Hematopoietic multipotent progenitor cell treated with erythropoietin and hydrocortisone succinate and interleukin-3 and kit ligand, for 17 days (in vitro differentiated cells): ENCODE measurements around the gene ARHGAP27.
"Not testable (repeated sequence)": the region's sequence is repeated elsewhere in the genome, so short reads cannot be mapped to it uniquely, and the experiment has no call there.

Source experiments
- DNase-seq: peaks from one replicate; pipeline ENCODE4 v3.0.0-alpha.2; 2015; ENCODE audit warnings: low spot score

ARHGAP27 gene

GRCh38 chr17:45445901-45446743 lies 13.5 kb upstream of the ARHGAP27 start:
- DNase-seq = not testable (repeated sequence)

- not testable (repeated sequence) for DNase-seq
Observed at GRCh38 chr17:45444856-45445820, 12.5 kb upstream of the ARHGAP27 start.

GRCh38 chr17:45444301-45444700 lies 11.6 kb upstream of the ARHGAP27 start:
- not testable (repeated sequence) for DNase-seq

GRCh38 chr17:45443371-45444260 lies 10.9 kb upstream of the ARHGAP27 start:
- DNase-seq = not testable (repeated sequence)

- DNase-seq = no peak
Observed at GRCh38 chr17:45441526-45442310, 9.0 kb upstream of the ARHGAP27 start.

- not testable (repeated sequence) for DNase-seq
Observed at GRCh38 chr17:45440839-45441515, 8.3 kb upstream of the ARHGAP27 start.

- peak; percentile 37 for DNase-seq
Observed at GRCh38 chr17:45440161-45440778, 7.6 kb upstream of the ARHGAP27 start.

GRCh38 chr17:45438931-45439610 lies 6.4 kb upstream of the ARHGAP27 start:
- DNase-seq = no peak

- no peak for DNase-seq
Observed at GRCh38 chr17:45437465-45438283, 5.0 kb upstream of the ARHGAP27 start.

GRCh38 chr17:45436625-45437464 lies 4.2 kb upstream of the ARHGAP27 start:
- no peak for DNase-seq

- no peak for DNase-seq
Observed at GRCh38 chr17:45436161-45436560, 3.5 kb upstream of the ARHGAP27 start.

- no peak for DNase-seq
Observed at GRCh38 chr17:45435481-45435880, 2.8 kb upstream of the ARHGAP27 start.

- DNase-seq = no peak
Observed at GRCh38 chr17:45433159-45433535, 477 bp upstream of the ARHGAP27 start.

GRCh38 chr17:45431531-45432404 lies 902 bp downstream of the ARHGAP27 start:
- peak; percentile 30 for DNase-seq

GRCh38 chr17:45430738-45431530 lies 1.7 kb downstream of the ARHGAP27 start:
- DNase-seq = no peak
